GM12874 (cell line): ENCODE measurements around the gene TBCEL.

Experiments
- TF ChIP-seq, protein P1 (sequence below): IDR thresholded peaks from 2 replicates; pipeline ENCODE4 v1.5.1; 2011; ENCODE audit warnings: low read depth, mild to moderate bottlenecking, control low read depth, low read length, moderate library complexity; ENCODE audit not compliant: insufficient read depth

Gene TBCEL

DNA sequence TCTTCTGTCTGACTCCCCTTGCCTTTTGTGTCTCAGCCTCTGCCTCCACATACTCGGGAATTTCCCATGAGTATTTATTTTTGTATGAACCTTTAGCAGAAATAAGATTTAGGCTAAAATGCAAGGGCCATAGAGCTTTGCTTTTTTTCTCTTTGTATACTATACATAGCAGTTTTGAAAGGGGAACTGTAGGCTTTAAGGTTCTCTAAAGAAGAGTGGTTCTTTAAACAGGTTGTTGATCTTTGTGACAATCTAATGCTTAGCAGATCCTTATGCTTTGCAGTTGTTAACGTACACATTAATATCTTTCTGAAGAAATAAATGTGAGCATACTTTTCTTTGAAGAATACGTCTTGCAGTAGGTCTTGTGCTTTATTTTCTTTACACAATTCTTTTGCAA lies 35.0 kb downstream of the TBCEL start:
- TF ChIP-seq, protein P1, sequence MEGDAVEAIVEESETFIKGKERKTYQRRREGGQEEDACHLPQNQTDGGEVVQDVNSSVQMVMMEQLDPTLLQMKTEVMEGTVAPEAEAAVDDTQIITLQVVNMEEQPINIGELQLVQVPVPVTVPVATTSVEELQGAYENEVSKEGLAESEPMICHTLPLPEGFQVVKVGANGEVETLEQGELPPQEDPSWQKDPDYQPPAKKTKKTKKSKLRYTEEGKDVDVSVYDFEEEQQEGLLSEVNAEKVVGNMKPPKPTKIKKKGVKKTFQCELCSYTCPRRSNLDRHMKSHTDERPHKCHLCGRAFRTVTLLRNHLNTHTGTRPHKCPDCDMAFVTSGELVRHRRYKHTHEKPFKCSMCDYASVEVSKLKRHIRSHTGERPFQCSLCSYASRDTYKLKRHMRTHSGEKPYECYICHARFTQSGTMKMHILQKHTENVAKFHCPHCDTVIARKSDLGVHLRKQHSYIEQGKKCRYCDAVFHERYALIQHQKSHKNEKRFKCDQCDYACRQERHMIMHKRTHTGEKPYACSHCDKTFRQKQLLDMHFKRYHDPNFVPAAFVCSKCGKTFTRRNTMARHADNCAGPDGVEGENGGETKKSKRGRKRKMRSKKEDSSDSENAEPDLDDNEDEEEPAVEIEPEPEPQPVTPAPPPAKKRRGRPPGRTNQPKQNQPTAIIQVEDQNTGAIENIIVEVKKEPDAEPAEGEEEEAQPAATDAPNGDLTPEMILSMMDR: no peak

DNA sequence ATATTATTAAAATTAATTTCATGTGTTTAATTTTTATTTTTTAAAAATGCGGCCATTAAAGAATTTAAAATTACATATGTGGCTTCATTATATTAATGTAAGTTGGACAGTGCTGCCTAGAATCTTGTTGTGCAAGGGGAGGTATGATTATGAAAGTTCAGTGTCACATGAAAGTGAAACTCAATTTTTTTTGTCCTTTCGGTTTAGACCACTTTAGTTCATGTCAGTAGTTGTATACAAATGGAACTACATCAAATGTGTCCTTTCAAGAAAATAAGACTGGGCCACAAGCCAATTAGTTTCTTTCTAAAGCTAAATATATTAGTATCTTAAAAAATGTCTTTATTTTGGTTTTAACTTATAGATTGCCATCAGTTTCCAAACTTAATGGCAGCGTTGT lies 35.7 kb downstream of the TBCEL start:
- TF ChIP-seq, protein P1: no peak

DNA sequence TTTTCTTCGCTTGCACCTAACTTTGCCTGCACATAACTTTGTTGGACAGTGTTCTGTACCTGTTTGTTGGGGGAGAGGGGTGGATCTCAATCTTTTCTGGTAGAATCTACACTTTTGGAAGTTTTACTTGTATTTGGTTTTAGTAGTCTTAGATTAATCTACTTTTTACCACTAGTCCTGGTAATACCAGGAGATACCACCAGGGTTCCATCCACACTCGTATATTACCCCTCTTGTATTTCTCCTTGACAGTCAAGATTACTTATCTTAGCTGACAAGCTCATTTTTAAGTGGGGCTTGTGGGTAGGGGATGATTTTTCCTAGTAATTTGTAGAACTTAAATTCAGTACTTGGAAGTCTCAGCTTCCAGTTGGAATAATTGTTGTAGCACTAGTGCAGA lies 39.8 kb downstream of the TBCEL start:
- TF ChIP-seq, protein P1: peak; percentile 27; the same call in 1 of the 2 replicates

DNA sequence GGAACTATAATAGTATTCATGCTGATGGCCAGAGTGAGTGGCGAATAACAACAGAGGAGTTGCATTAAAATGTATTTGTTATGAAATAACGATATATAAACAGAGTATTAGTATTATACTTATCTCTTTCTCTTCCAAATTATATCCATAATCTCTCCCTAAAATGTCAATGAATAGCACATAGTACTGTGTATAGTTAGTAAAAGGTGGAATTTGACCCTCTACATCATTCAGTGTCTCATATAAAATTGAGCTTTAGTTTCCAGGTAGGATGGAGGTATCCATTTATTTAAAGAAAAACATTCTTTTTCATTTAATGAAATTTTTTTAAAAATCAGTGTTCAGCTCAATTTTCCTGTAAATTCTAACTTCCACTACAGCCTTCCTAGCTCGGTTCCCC lies 42.7 kb downstream of the TBCEL start:
- TF ChIP-seq, protein P1: no peak

DNA sequence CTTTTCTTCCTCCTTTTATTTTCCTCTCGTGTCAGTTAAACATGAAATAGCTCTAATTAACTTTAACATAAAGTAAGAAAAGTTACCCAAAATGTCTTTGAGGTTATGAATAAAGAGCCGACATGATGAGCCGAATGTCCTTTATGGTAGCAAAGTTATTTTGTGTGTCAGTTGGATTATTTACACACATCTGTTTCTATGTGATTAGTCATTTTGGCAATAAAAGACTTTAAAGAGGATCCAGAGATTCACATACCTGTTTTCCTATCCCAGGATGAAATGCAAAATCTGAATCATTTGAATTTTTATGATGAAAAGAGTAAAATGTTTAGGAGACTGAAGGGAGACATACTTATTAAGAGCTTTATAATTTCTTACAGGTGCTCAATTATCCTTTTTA lies 43.1 kb downstream of the TBCEL start:
- TF ChIP-seq, protein P1: no peak

DNA sequence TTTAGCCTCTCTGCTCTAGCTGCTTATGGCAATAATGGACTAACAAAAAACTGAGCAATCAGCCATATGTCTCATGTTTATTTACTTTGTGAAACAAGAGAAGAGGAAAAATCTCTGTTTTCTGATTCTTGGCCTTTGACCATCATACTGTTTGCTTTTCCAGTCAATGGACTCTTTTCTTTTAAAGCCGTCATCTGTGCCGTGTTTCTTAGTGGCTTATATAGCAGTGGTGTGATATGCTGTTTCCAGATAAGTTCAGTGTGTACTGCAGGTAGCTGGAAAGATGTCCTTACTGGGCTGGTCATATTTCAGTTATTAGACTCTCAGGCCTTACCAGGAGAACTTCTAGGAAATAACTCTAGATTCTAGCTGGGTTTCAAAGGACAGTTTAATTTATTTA lies 43.6 kb downstream of the TBCEL start:
- TF ChIP-seq, protein P1: no peak

DNA sequence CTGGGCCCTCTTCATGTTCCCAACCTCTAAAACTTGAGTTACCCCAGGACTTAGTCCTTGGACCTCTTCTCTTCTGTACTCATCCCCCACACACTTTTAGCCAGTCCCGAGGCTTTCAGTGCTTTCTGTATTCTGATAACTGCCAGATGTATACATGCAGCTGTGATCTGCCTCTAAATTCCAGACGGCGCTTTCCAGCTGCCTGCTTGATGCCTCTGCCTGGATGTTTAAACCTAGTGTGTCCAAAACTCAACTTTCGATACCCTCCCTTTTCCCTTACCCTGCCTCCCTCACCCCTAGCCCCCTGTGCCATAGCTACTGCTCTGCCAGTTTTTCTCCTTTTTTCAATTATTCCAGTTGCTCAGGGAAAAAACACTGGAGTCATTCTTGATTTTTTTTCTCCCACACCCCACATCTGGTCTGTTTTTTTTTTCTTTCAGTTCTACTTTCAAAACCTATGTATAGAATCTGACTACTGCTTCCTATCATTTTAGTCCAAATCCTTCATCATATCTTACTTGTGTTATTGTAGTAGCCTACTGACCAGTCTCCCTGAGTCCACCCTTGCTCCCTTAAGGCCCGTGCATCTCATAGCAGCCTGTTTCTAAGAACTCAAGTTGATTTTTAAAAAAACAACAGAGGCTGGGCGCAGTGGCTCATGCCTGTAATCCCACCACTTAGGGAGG lies 44.2 kb downstream of the TBCEL start:
- TF ChIP-seq, protein P1: no peak
